SK-N-SH treated with all-trans-retinoic acid at 6 μM for 48 hours (cell line): ENCODE measurements around the gene MORC3.

Experiments used
- ARNTL ChIP-seq: fragments of 450-650 bp; formaldehyde crosslinking; IDR thresholded peaks from 2 replicates; pipeline ENCODE4 v1.5.0; 2020; ENCODE audit warnings: low read depth, mild to moderate bottlenecking, moderate library complexity, borderline replicate concordance
- ISL1 ChIP-seq: fragments of 250-450 bp; sonication (Bioruptor Pico); IDR thresholded peaks from 2 replicates; pipeline ENCODE4 v2.1.2; 2022; ENCODE audit warnings: mild to moderate bottlenecking, moderate library complexity
- OSR1 ChIP-seq: fragments of 250-450 bp; sonication (Bioruptor Pico); IDR thresholded peaks from 2 replicates; pipeline ENCODE4 v1.8.0; 2022; ENCODE audit warnings: moderate library complexity, mild to moderate bottlenecking, inconsistent platforms
- PATZ1 ChIP-seq: fragments of 250-450 bp; sonication (Bioruptor Pico); IDR thresholded peaks from 2 replicates; pipeline ENCODE4 v1.8.0; 2020; ENCODE audit warnings: mild to moderate bottlenecking, moderate library complexity, borderline replicate concordance
- ZFP30 ChIP-seq: fragments of 450-650 bp; formaldehyde crosslinking; IDR thresholded peaks from 2 replicates; pipeline ENCODE4 v1.5.0; 2022; ENCODE audit warnings: mild to moderate bottlenecking, moderate library complexity
- ZNF565 ChIP-seq: fragments of 450-650 bp; formaldehyde crosslinking; conservative IDR thresholded peaks from 2 replicates; pipeline ENCODE4 v1.5.0; 2020; ENCODE audit warnings: low read depth, mild to moderate bottlenecking, moderate library complexity

- TF ChIP-seq ZNF565 (CRISPR knock-in tag), result no peak
- TF ChIP-seq OSR1 (CRISPR knock-in tag), result no peak
- TF ChIP-seq PATZ1 (CRISPR knock-in tag), result no peak
- no peak for TF ChIP-seq ZFP30 (CRISPR knock-in tag)
- no peak for TF ChIP-seq ISL1 (CRISPR knock-in tag)
- TF ChIP-seq ARNTL, result no peak
Measured at GRCh38 chr21:36403713-36404112, 83.7 kb downstream of the MORC3 start.
